Keratinocyte (primary cell): ENCODE measurements around the gene ZBTB21. TPM values are rescaled to one million over a fixed set of nuclear protein-coding genes. Genes with fewer than 3 reads are reported as not detected.

ENCODE experiments used
- DNase-seq: peaks from one replicate; pipeline ENCODE4 v3.0.0-alpha.2; 2011; ENCODE audit warnings: low read depth, missing footprints, low spot score
- FAIRE-seq: peaks from 2 replicates; lab custom pipeline; 2011; peaks lifted over from hg19 to GRCh38; lab: Jason Lieb, UNC
- H2AFZ ChIP-seq: 2 replicates; pipeline ENCODE4 v1.6.0; 2012; ENCODE audit warnings: low read length, control low read depth, inconsistent platforms; ENCODE audit not compliant: control insufficient read depth
- H3K27ac ChIP-seq: 2 replicates; pipeline ENCODE4 v1.5.1; 2011; ENCODE audit warnings: low read length; ENCODE audit not compliant: control insufficient read depth, insufficient read depth
- H3K27me3 ChIP-seq: 3 replicates; pipeline ENCODE4 v1.6.0; 2011; ENCODE audit warnings: low read length; ENCODE audit not compliant: control insufficient read depth, insufficient read depth; ENCODE audit errors: extremely low read depth
- H3K36me3 ChIP-seq, 2 experiments: 2 replicates in 1 of 2; 3 replicates in 1 of 2; pipeline ENCODE4 v1.5.1; 2011; ENCODE audit warnings: low read length in 2 of 2, mild to moderate bottlenecking in 1 of 2; ENCODE audit not compliant: control insufficient read depth in 2 of 2, insufficient read depth in 2 of 2; ENCODE audit errors: extremely low read depth in 1 of 2
- H3K4me1 ChIP-seq: 3 replicates; pipeline ENCODE4 v1.5.1; 2011; ENCODE audit warnings: low read length; ENCODE audit not compliant: control insufficient read depth, insufficient read depth; ENCODE audit errors: extremely low read depth
- H3K4me2 ChIP-seq: 3 replicates; pipeline ENCODE4 v1.6.0; 2011; ENCODE audit warnings: low read depth, low read length; ENCODE audit not compliant: control insufficient read depth, insufficient read depth; ENCODE audit errors: extremely low read depth
- H3K4me3 ChIP-seq, 3 experiments: fragments of 200-600 bp in 1 of 3; sonication (generic) in 1 of 3; 2 replicates in 2 of 3; 3 replicates in 1 of 3; pipeline ENCODE4 v1.5.1; 2011 to 2016; ENCODE audit warnings: low read length in 3 of 3, mild to moderate bottlenecking in 3 of 3, control low read depth in 2 of 3, inconsistent platforms in 1 of 3, low read depth in 1 of 3, mixed read lengths in 1 of 3, mixed run types in 1 of 3, moderate library complexity in 1 of 3; ENCODE audit not compliant: control insufficient read depth in 2 of 3, insufficient read depth in 2 of 3; ENCODE audit errors: extremely low read depth in 1 of 3
- H3K79me2 ChIP-seq: 2 replicates; pipeline ENCODE4 v1.6.0; 2012; ENCODE audit warnings: low read length; ENCODE audit not compliant: control insufficient read depth, insufficient read depth
- H3K9ac ChIP-seq: 3 replicates; pipeline ENCODE4 v1.6.0; 2011; ENCODE audit warnings: low read length; ENCODE audit not compliant: control insufficient read depth, insufficient read depth; ENCODE audit errors: extremely low read depth
- H3K9me1 ChIP-seq: 3 replicates; pipeline ENCODE4 v1.6.0; 2011; ENCODE audit warnings: low read length; ENCODE audit not compliant: control insufficient read depth, insufficient read depth; ENCODE audit errors: extremely low read depth
- H3K9me3 ChIP-seq: 2 replicates; pipeline ENCODE4 v1.5.1; 2012; ENCODE audit warnings: low read depth, low read length; ENCODE audit not compliant: control insufficient read depth
- H4K20me1 ChIP-seq: 3 replicates; pipeline ENCODE4 v1.6.0; 2011; ENCODE audit warnings: low read length; ENCODE audit not compliant: control insufficient read depth, insufficient read depth; ENCODE audit errors: extremely low read depth
- CTCF ChIP-seq, 3 experiments: IDR thresholded peaks in 1 of 3; conservative IDR thresholded peaks in 1 of 3; optimal IDR thresholded peaks in 1 of 3; 2 replicates in 2 of 3; 3 replicates in 1 of 3; pipeline versions ENCODE3 to v1.5.1; 2011; ENCODE audit warnings: low read length in 3 of 3, mild to moderate bottlenecking in 3 of 3, moderate library complexity in 2 of 3, control low read depth in 1 of 3, inconsistent platforms in 1 of 3; ENCODE audit not compliant: insufficient read depth in 2 of 3; ENCODE audit errors: extremely low read depth in 1 of 3
- EZH2 ChIP-seq: IDR thresholded peaks from one replicate; pipeline ENCODE4 v1.6.1; 2012; ENCODE audit warnings: inconsistent platforms, mild to moderate bottlenecking, low read length, moderate library complexity
- dilution Hi-C: fragments of 300-500 bp; cut with MboI; formaldehyde crosslinking; loops from one replicate; pipeline ENCODE4 v1.7.0; 2020; ENCODE audit warnings: low sequenced_read_pairs; ENCODE audit not compliant: extremely low pct_ligation_motif_present
- polyA plus RNA-seq, 5 experiments: library from polyadenylated mRNA; depleted of rRNA in 3 of 5; stranded (reverse) in 3 of 5; stranded (forward) in 1 of 5; unstranded in 1 of 5; fragments of >200 nt; gene quantifications; 1 replicate in 1 of 5; 2 replicates in 3 of 5; 3 replicates in 1 of 5; pipeline versions ENCODE4 v1.2.1 to v1.2.3, GENCODE V29; 2011 to 2012; ENCODE audit warnings: missing spikeins in 2 of 5, low read depth in 1 of 5, low replicate concordance in 1 of 5

The ZBTB21 gene
- polyA plus RNA-seq, 1 donor (not counting 4 experiments of a cell fraction or from before 2014, with no cell fraction given), result 9.5 TPM

- H3K79me2 ChIP-seq, result no peaks in the 10 kb centered on the region
- H3K9ac ChIP-seq, result no peak overlapping the region
- FAIRE-seq (no peak), DNase-seq (no peak)
- H3K9me1 ChIP-seq, result no peaks in the 10 kb centered on the region
- no peak for TF ChIP-seq CTCF (optimal IDR thresholded peaks at IDR 0.05 in 1 of 3, IDR thresholded peaks at IDR 0.05 in 1 of 3, conservative IDR thresholded peaks at IDR 0.05 in 1 of 3; ENCODE audit: extremely low read depth in 1 of 3, insufficient read depth in 2 of 3, low read length in 3 of 3)
- H3K4me3 ChIP-seq, result no peak overlapping the region
- H3K36me3 ChIP-seq, result peaks cover 3 to 16% of the 10 kb centered on the region in 2 experiments
- no peaks in the 10 kb centered on the region for H3K27me3 ChIP-seq
- H2AFZ ChIP-seq, result no peak overlapping the region
- dilution Hi-C loops, result no loop called here
- no peak overlapping the region for H3K27ac ChIP-seq
- H3K9me3 ChIP-seq, result no peaks in the 10 kb centered on the region
- no peaks in the 10 kb centered on the region for H3K4me1 ChIP-seq
- no peaks in the 10 kb centered on the region for H4K20me1 ChIP-seq
- H3K4me2 ChIP-seq, result no peak overlapping the region
Measured at GRCh38 chr21:41987310-41987709, 22.9 kb downstream of the ZBTB21 start.

GRCh38 chr21:41985662-41986416 is 24.3 kb downstream of the ZBTB21 start:
- no peaks in the 10 kb centered on the region for H4K20me1 ChIP-seq
- no peaks in the 10 kb centered on the region for H3K79me2 ChIP-seq
- H3K4me2 ChIP-seq, result peak overlapping the region; percentile 31
- FAIRE-seq (no peak), DNase-seq (no peak)
- H2AFZ ChIP-seq, result no peak overlapping the region
- peaks cover 0 to 4% of the 10 kb centered on the region in 2 experiments for H3K36me3 ChIP-seq
- dilution Hi-C loops, result no loop called here
- H3K9ac ChIP-seq, result no peak overlapping the region
- no peak overlapping the region for H3K4me3 ChIP-seq
- H3K4me1 ChIP-seq, result no peaks in the 10 kb centered on the region
- H3K27me3 ChIP-seq, result no peaks in the 10 kb centered on the region
- no peaks in the 10 kb centered on the region for H3K9me3 ChIP-seq
- H3K9me1 ChIP-seq, result no peaks in the 10 kb centered on the region
- H3K27ac ChIP-seq, result no peak overlapping the region
- TF ChIP-seq CTCF (optimal IDR thresholded peaks at IDR 0.05 in 1 of 3, IDR thresholded peaks at IDR 0.05 in 1 of 3, conservative IDR thresholded peaks at IDR 0.05 in 1 of 3; ENCODE audit: extremely low read depth in 1 of 3, insufficient read depth in 2 of 3, low read length in 3 of 3), result no peak
- no peak for TF ChIP-seq EZH2
